ENCODE measurements around the gene SLC44A1. TPM values are rescaled to one million over a fixed set of nuclear protein-coding genes. Genes with fewer than 3 reads are reported as not detected.

Gene SLC44A1
- total and polyA plus RNA-seq, 2 of the 13 experiments (the other 11 are each of a cell fraction or from before 2014, with no cell fraction given), result 21.4 to 40.8 TPM

DNA sequence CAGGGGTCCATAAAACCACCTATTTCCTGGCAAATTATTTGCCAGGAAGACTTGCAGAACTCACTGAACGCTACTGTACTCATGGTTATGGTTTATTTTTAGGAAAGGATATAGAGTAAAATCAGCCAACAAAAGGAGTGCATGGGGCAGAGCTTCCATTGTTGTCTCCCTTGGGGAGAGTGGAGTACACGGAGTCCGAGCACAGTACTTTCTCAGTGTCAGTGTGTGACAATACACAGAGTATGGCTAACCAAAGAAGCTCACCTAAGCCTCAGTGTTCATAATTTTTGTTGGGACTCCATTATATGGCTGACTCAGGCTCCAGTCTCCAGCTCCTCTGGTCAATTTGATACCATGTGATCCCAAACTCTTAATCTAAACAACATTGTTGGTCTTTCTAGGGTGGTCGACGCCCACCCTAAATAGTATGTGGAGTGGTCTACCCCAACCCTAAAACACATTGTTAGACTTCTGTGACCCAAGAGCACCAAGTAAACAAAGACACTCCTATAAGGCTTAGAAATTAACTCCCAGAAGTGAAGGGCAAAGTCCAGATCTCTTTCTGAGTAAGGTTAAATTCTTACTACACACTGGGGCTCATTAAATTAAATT is 74.9 kb downstream of the SLC44A1 start (continued):
- TF ChIP-seq, protein P1, sequence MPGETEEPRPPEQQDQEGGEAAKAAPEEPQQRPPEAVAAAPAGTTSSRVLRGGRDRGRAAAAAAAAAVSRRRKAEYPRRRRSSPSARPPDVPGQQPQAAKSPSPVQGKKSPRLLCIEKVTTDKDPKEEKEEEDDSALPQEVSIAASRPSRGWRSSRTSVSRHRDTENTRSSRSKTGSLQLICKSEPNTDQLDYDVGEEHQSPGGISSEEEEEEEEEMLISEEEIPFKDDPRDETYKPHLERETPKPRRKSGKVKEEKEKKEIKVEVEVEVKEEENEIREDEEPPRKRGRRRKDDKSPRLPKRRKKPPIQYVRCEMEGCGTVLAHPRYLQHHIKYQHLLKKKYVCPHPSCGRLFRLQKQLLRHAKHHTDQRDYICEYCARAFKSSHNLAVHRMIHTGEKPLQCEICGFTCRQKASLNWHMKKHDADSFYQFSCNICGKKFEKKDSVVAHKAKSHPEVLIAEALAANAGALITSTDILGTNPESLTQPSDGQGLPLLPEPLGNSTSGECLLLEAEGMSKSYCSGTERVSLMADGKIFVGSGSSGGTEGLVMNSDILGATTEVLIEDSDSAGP (CRISPR knock-in tag; IDR thresholded peaks at IDR 0.05; ENCODE audit: borderline replicate concordance), result no peak
- TF ChIP-seq CHD4 (IDR thresholded peaks at IDR 0.05; ENCODE audit: borderline replicate concordance, low read length) (peak; percentile 84), ZBTB7B (CRISPR knock-in tag; IDR thresholded peaks at IDR 0.05) (peak; percentile 65; the same call in 1 of the 2 replicates), ZBTB20 (CRISPR knock-in tag; IDR thresholded peaks at IDR 0.05; ENCODE audit: borderline replicate concordance, low read depth) (no peak), GATAD1 (CRISPR knock-in tag; IDR thresholded peaks at IDR 0.05) (no peak), ZNF230 (CRISPR knock-in tag; IDR thresholded peaks at IDR 0.05) (no peak), ZNF615 (CRISPR knock-in tag; IDR thresholded peaks at IDR 0.05; ENCODE audit: borderline replicate concordance) (no peak), ZBTB3 (CRISPR knock-in tag; IDR thresholded peaks at IDR 0.05; ENCODE audit: borderline replicate concordance, low read depth) (no peak), HNRNPH1 (optimal IDR thresholded peaks at IDR 0.05; ENCODE audit: low read depth, low read length) (no peak), CBX2 (IDR thresholded peaks at IDR 0.05; ENCODE audit: low read depth, low read length) (no peak), CBX2 (CRISPR knock-in tag; IDR thresholded peaks at IDR 0.05; ENCODE audit: low read depth) (no peak), ZNF557 (CRISPR knock-in tag; IDR thresholded peaks at IDR 0.05) (no peak)
- TF ChIP-seq, protein P2, sequence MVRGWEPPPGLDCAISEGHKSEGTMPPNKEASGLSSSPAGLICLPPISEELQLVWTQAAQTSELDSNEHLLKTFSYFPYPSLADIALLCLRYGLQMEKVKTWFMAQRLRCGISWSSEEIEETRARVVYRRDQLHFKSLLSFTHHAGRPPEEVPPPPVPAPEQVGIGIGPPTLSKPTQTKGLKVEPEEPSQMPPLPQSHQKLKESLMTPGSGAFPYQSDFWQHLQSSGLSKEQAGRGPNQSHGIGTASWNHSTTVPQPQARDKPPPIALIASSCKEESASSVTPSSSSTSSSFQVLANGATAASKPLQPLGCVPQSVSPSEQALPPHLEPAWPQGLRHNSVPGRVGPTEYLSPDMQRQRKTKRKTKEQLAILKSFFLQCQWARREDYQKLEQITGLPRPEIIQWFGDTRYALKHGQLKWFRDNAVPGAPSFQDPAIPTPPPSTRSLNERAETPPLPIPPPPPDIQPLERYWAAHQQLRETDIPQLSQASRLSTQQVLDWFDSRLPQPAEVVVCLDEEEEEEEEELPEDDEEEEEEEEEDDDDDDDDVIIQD (CRISPR knock-in tag; IDR thresholded peaks at IDR 0.05; ENCODE audit: low read depth), result no peak
- TF ChIP-seq, protein P3, sequence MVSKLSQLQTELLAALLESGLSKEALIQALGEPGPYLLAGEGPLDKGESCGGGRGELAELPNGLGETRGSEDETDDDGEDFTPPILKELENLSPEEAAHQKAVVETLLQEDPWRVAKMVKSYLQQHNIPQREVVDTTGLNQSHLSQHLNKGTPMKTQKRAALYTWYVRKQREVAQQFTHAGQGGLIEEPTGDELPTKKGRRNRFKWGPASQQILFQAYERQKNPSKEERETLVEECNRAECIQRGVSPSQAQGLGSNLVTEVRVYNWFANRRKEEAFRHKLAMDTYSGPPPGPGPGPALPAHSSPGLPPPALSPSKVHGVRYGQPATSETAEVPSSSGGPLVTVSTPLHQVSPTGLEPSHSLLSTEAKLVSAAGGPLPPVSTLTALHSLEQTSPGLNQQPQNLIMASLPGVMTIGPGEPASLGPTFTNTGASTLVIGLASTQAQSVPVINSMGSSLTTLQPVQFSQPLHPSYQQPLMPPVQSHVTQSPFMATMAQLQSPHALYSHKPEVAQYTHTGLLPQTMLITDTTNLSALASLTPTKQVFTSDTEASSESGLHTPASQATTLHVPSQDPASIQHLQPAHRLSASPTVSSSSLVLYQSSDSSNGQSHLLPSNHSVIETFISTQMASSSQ (IDR thresholded peaks at IDR 0.05; ENCODE audit: low read depth), result no peak
- TF ChIP-seq, protein P3 (CRISPR knock-in tag; IDR thresholded peaks at IDR 0.05; ENCODE audit: borderline replicate concordance), result peak; percentile 10; the same call in 1 of the 2 replicates
- TF ChIP-seq, protein P4, sequence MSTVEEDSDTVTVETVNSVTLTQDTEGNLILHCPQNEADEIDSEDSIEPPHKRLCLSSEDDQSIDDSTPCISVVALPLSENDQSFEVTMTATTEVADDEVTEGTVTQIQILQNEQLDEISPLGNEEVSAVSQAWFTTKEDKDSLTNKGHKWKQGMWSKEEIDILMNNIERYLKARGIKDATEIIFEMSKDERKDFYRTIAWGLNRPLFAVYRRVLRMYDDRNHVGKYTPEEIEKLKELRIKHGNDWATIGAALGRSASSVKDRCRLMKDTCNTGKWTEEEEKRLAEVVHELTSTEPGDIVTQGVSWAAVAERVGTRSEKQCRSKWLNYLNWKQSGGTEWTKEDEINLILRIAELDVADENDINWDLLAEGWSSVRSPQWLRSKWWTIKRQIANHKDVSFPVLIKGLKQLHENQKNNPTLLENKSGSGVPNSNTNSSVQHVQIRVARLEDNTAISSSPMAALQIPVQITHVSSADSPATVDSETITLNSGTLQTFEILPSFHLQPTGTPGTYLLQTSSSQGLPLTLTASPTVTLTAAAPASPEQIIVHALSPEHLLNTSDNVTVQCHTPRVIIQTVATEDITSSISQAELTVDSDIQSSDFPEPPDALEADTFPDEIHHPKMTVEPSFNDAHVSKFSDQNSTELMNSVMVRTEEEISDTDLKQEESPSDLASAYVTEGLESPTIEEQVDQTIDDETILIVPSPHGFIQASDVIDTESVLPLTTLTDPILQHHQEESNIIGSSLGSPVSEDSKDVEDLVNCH (CRISPR knock-in tag; IDR thresholded peaks at IDR 0.05), result no peak
- TF ChIP-seq, protein P5, sequence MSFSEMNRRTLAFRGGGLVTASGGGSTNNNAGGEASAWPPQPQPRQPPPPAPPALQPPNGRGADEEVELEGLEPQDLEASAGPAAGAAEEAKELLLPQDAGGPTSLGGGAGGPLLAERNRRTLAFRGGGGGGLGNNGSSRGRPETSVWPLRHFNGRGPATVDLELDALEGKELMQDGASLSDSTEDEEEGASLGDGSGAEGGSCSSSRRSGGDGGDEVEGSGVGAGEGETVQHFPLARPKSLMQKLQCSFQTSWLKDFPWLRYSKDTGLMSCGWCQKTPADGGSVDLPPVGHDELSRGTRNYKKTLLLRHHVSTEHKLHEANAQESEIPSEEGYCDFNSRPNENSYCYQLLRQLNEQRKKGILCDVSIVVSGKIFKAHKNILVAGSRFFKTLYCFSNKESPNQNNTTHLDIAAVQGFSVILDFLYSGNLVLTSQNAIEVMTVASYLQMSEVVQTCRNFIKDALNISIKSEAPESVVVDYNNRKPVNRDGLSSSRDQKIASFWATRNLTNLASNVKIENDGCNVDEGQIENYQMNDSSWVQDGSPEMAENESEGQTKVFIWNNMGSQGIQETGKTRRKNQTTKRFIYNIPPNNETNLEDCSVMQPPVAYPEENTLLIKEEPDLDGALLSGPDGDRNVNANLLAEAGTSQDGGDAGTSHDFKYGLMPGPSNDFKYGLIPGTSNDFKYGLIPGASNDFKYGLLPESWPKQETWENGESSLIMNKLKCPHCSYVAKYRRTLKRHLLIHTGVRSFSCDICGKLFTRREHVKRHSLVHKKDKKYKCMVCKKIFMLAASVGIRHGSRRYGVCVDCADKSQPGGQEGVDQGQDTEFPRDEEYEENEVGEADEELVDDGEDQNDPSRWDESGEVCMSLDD (CRISPR knock-in tag; IDR thresholded peaks at IDR 0.05; ENCODE audit: borderline replicate concordance), result no peak
